SU-DHL-6 (cell line): ENCODE results near the gene CFL1.

Experiments used
- H2AFZ ChIP-seq: fragments of 200-600 bp; sonication (generic); 2 replicates; pipeline ENCODE4 v1.6.1; 2014; ENCODE audit warnings: low read depth, mild to moderate bottlenecking, moderate library complexity, mixed read lengths, antibody characterized with exemption, low read length; ENCODE audit not compliant: severe bottlenecking
- H3F3A ChIP-seq: fragments of 200-600 bp; shearing (Covaris generic); 2 replicates; pipeline ENCODE4 v1.6.0; 2016; ENCODE audit warnings: antibody characterized with exemption, mild to moderate bottlenecking; ENCODE audit not compliant: insufficient read depth
- H3K27ac ChIP-seq: fragments of 200-600 bp; sonication (generic); 2 replicates; pipeline ENCODE4 v1.5.1; 2016; ENCODE audit warnings: low read depth, mild to moderate bottlenecking, low read length, moderate library complexity, mixed read lengths
- H3K27me3 ChIP-seq: fragments of 200-600 bp; sonication (generic), shearing (Covaris generic); 2 replicates; pipeline ENCODE4 v1.6.0; 2014; ENCODE audit warnings: mild to moderate bottlenecking, low read length
- H3K36me3 ChIP-seq: fragments of 200-600 bp; sonication (generic); 2 replicates; pipeline ENCODE4 v1.6.1; 2014; ENCODE audit warnings: mild to moderate bottlenecking, low read length, mixed read lengths
- H3K4me2 ChIP-seq: fragments of 300-600, 200-600 bp; shearing (Covaris generic), sonication (generic); 2 replicates; pipeline ENCODE4 v1.6.0; 2014; ENCODE audit warnings: low read length, low read depth, mild to moderate bottlenecking; ENCODE audit not compliant: poor library complexity, severe bottlenecking
- H3K4me3 ChIP-seq: fragments of 200-600 bp; sonication (generic); 2 replicates; pipeline ENCODE4 v1.5.1; 2014; ENCODE audit warnings: antibody characterized with exemption, low read length, mild to moderate bottlenecking, mixed read lengths; ENCODE audit not compliant: insufficient read depth, poor library complexity, severe bottlenecking
- H3K79me2 ChIP-seq: fragments of 200-600 bp; sonication (generic); 2 replicates; pipeline ENCODE4 v1.6.1; 2014; ENCODE audit warnings: mild to moderate bottlenecking, low read length, moderate library complexity; ENCODE audit not compliant: insufficient read depth
- H3K9ac ChIP-seq: fragments of 200-600 bp; sonication (generic); 2 replicates; pipeline ENCODE4 v1.7.0; 2014; ENCODE audit warnings: mild to moderate bottlenecking, low read length
- H3K9me2 ChIP-seq: fragments of 200-600 bp; sonication (generic); replicated peaks from 2 replicates; pipeline ENCODE4 v1.6.1; 2014; ENCODE audit warnings: low read length; ENCODE audit not compliant: insufficient read depth
- H3K9me3 ChIP-seq: fragments of 200-600 bp; sonication (generic); 2 replicates; pipeline ENCODE4 v1.6.1; 2014; ENCODE audit warnings: low read length, mixed read lengths; ENCODE audit not compliant: insufficient read depth
- H4K20me1 ChIP-seq: fragments of 200-600 bp; sonication (generic); 2 replicates; pipeline ENCODE4 v1.6.1; 2014; ENCODE audit warnings: low read depth, mild to moderate bottlenecking, antibody characterized with exemption, low read length, moderate library complexity, mixed read lengths
- EZH2phosphoT487 ChIP-seq: fragments of 200-600 bp; sonication (generic), shearing (Covaris generic); conservative IDR thresholded peaks from 2 replicates; pipeline ENCODE4 v1.6.1; 2018; ENCODE audit warnings: mild to moderate bottlenecking, antibody characterized with exemption, low read length, moderate library complexity, mixed read lengths
- TF ChIP-seq, protein P1 (sequence below): fragments of 200-600 bp; sonication (generic); IDR thresholded peaks from one replicate; pipeline ENCODE4 v1.5.1; 2017; ENCODE audit warnings: antibody characterized with exemption, mild to moderate bottlenecking, low read length, moderate library complexity; ENCODE audit not compliant: insufficient read depth, poor library complexity, severe bottlenecking

The CFL1 gene

DNA sequence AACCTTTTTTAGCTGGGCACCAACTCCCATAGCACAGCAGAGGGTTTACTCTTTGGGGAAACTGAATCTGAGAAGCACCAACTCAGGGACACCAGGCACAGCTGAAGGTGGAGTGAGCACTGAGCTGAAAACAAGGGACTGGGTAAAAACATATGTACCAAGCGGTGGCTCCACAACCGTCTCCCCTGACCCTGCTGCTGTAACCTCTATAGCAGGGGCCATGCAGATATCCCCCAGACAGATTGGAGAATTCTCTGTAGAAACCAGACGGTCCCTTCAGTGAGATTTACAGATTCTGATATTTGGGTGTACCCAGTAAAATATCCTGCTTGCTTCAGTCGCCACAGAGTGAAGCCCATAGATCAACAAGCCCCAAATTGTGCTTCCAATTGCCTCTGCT, 28.5 kb downstream of the CFL1 start:
- Histone ChIP-seq H3K36me3 (no peaks in the 10 kb centered on the region), H3K4me3 (no peak overlapping the region), H3F3A (peaks cover 5% of the 10 kb centered on the region; the same call in 1 of the 2 replicates), H3K9me2 (no peaks in the 10 kb centered on the region), H3K27me3 (no peaks in the 10 kb centered on the region), H2AFZ (no peak overlapping the region), H4K20me1 (no peaks in the 10 kb centered on the region), H3K9me3 (no peaks in the 10 kb centered on the region), H3K9ac (no peak overlapping the region), H3K79me2 (no peaks in the 10 kb centered on the region), H3K4me2 (no peak overlapping the region), H3K27ac (no peak overlapping the region)
- no peak for TF ChIP-seq EZH2phosphoT487
- TF ChIP-seq, protein P1, sequence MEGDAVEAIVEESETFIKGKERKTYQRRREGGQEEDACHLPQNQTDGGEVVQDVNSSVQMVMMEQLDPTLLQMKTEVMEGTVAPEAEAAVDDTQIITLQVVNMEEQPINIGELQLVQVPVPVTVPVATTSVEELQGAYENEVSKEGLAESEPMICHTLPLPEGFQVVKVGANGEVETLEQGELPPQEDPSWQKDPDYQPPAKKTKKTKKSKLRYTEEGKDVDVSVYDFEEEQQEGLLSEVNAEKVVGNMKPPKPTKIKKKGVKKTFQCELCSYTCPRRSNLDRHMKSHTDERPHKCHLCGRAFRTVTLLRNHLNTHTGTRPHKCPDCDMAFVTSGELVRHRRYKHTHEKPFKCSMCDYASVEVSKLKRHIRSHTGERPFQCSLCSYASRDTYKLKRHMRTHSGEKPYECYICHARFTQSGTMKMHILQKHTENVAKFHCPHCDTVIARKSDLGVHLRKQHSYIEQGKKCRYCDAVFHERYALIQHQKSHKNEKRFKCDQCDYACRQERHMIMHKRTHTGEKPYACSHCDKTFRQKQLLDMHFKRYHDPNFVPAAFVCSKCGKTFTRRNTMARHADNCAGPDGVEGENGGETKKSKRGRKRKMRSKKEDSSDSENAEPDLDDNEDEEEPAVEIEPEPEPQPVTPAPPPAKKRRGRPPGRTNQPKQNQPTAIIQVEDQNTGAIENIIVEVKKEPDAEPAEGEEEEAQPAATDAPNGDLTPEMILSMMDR = no peak

DNA sequence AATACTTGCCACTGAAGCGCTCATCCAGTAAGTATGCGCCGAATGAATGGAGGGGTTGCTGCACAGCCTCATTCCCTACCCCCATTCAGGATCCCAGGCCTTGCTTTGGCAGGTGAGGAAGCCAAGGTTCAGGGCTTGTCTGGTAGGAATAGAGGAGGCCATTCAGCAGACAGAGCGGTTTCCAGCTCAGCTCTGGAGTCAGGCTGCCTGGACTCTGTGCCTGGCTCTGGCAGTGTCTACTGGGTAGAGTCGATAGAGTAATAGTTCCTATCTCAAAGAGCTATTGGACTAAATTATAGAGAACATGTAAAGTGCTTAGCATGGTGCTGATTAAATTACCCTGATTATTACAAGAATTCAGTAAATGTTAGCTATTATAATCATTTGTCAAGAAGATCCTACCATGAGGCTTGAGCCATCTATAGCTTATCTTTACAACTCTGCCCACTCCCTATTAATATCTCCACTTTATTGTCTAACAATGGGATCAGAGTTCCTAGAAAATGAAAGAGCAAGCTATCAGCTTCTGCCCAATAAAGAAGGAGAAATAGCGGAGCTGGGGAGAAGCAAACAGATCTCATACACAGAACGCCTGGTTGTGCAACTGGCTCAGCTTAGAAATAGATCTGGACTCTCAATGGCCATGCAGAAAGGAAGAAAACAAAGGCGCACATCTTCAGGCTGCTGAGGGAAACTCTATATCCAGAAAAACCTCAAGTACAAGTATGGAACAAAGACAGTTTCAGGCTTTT, 30.8 kb downstream of the CFL1 start:
- no peak overlapping the region for H3K9ac ChIP-seq
- TF ChIP-seq, protein P1 = no peak
- no peak for TF ChIP-seq EZH2phosphoT487
- H3K27me3 ChIP-seq = no peaks in the 10 kb centered on the region
- H4K20me1 ChIP-seq = no peaks in the 10 kb centered on the region
- no peaks in the 10 kb centered on the region for H3K9me3 ChIP-seq
- H2AFZ ChIP-seq = no peak overlapping the region
- H3K4me2 ChIP-seq = no peak overlapping the region
- no peaks in the 10 kb centered on the region for H3K9me2 ChIP-seq
- H3K79me2 ChIP-seq = no peaks in the 10 kb centered on the region
- peaks cover 5% of the 10 kb centered on the region; the same call in 1 of the 2 replicates for H3F3A ChIP-seq
- H3K27ac ChIP-seq = no peak overlapping the region
- no peak overlapping the region for H3K4me3 ChIP-seq
- H3K36me3 ChIP-seq = no peaks in the 10 kb centered on the region

DNA sequence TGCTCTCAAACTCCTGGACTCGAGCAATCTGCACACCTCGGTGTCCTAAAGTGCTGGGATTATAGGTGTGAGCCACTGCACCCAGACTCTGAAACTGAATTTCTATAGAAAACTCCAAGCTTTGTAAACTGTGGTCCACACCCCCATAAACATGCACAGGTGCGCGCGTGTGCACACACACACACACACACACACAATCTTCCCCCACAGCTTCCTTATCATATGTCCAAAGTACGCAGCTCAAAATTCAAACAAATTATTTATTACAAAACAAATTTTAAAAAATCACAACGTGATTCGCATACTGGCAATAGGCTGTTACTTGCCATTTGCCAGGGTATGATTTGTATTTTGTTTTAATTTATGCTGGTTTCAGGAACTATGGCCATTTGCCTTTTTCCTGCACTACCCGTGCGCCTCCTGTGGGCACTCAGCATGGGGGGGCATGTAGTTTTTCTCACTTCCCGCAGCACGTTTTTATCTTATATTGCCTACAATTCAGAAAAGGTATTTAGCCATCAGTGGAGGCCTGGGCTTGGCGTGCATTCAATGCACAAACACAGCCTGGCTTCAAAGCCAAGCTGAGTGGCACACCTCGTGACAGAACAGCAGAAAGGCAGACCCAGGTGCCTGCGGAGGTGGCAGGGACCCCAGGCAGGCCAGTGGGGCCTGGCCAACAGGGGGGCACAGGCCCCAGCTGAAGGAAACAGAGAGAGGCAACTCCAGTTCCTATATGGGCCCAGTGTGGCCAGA, 35.0 kb downstream of the CFL1 start:
- no peak for TF ChIP-seq EZH2phosphoT487
- TF ChIP-seq, protein P1 = no peak
- Histone ChIP-seq H3F3A (no peaks in the 10 kb centered on the region), H4K20me1 (no peaks in the 10 kb centered on the region), H3K9ac (no peak overlapping the region), H3K79me2 (no peaks in the 10 kb centered on the region), H3K27ac (no peak overlapping the region), H3K4me2 (no peak overlapping the region), H3K4me3 (no peak overlapping the region), H3K36me3 (no peaks in the 10 kb centered on the region), H2AFZ (no peak overlapping the region), H3K9me3 (no peaks in the 10 kb centered on the region), H3K9me2 (no peaks in the 10 kb centered on the region), H3K27me3 (no peaks in the 10 kb centered on the region)
